SK-N-DZ (cell line): ENCODE data around the gene UNC5B.

Experiments
- DNase-seq: peaks from one replicate; pipeline ENCODE4 v3.0.0-alpha.2; 2015; ENCODE audit warnings: low spot score

Gene UNC5B

DNA sequence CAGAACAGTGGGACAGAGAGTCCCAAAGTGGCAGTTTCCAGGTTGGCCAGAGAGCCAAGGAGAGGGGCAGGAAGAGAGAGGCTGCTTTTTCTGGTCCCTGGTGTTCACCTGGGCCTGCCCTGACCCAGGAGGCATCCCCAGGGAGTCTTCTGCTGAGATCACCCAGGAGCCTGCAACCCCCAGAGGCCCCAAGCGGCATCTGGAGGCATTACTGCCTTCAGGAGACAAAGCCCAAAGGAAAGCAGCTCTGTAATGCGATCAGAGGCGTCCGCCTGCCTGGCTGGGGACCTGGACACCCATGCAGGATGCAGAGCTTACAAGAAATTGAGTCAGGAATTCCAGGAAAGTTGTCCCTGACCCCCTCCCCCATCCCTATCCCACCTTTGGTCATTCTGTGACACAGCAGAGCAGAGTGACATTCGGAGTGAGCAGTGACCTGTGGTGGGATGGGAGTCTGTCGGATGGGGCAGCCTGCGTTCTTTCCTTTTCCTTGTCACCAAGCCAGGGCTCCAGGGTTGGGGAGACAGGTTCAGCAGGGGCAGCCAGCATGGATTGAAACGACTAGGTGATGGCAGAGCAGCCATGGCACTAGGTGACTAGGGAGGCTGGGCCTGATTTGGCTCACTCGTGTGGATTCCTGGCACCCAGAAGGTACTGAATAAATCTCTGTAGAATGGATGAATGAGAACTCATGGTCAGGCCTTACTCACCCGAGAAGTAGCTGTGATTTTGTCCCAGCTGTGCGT lies 10.4 kb downstream of the UNC5B start:
- DNase-seq, result peak; percentile 84

DNA sequence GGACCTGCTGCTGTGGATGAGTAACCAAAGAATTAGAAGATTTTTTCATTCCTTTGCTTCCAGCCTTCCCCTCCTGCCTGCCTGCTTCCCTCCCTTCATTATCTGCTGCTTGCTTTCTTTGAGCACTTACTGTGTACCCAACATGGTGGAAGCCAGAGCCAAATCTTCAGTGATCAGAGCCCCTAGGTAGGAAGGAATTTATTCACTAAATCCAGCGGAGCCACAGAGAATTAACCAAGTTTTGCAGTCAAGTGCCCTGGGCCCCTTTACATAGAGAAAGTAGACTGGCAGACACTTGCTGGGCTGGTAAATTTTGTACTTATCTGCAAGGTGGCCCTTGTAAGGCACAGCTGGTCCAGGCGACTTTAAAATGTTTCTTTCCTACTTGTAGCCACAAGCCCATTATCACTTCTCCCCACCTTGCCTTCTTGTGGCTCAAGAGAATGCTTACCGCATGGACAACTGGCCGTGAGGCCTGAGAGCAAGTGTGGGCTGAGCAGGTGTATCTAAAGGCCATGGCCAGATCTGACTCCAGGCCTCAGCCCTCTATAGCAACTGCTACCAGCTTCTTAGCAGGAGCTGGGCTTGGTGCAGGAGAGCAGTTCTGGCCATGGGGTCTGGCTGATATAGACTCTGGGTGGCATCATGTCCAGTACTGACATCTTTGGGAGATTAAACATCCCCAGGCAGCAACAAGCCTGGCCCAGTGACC lies 11.1 kb downstream of the UNC5B start:
- DNase-seq, result no peak

- DNase-seq, result no peak
Observed at GRCh38 chr10:71225291-71226058, 13.1 kb downstream of the UNC5B start.

DNA sequence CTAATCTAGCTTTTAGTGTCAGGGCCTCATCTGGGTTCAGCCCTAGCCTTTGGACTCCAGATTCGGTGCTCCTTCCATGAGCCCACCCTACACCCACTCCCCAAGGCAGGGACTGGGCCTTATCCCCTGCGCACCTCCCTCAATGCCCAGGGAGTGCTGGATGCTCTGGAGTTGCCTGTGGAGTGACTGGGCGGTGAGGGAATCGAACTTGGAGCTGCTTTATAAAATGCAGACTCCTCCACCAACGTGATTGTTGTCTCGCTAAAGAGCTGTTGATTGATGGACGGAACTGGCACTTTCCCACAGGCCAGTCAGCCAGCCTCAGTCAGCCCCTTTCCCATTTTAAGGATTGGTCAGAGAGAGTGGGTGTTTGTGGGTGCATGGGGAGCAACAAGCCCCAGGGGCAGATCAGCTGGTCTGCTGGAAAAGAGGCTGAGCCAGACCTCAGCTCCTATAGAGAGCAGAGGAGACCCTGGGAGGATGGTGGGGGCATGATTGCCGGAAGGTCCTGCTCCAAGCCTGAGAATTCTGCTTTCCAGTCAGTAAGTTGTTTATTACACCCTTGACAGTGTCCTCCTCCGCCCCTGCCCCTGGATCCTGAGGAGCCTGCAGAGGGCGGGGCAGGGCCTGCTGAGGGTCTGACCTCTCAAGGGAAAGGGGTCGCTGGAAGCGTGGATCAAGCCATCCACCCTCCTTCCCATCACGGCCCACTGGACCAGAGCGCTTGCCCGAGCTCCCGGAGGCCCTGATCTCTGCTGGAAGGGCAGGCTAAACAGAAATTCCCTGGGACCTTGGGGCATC lies 16.7 kb downstream of the UNC5B start:
- DNase-seq, result no peak

- DNase-seq, result no peak
Observed at GRCh38 chr10:71229726-71230655, 17.6 kb downstream of the UNC5B start.

- DNase-seq, result no peak
Observed at GRCh38 chr10:71230656-71231025, 18.3 kb downstream of the UNC5B start.

- DNase-seq, result no peak
Observed at GRCh38 chr10:71231206-71231605, 18.8 kb downstream of the UNC5B start.

DNA sequence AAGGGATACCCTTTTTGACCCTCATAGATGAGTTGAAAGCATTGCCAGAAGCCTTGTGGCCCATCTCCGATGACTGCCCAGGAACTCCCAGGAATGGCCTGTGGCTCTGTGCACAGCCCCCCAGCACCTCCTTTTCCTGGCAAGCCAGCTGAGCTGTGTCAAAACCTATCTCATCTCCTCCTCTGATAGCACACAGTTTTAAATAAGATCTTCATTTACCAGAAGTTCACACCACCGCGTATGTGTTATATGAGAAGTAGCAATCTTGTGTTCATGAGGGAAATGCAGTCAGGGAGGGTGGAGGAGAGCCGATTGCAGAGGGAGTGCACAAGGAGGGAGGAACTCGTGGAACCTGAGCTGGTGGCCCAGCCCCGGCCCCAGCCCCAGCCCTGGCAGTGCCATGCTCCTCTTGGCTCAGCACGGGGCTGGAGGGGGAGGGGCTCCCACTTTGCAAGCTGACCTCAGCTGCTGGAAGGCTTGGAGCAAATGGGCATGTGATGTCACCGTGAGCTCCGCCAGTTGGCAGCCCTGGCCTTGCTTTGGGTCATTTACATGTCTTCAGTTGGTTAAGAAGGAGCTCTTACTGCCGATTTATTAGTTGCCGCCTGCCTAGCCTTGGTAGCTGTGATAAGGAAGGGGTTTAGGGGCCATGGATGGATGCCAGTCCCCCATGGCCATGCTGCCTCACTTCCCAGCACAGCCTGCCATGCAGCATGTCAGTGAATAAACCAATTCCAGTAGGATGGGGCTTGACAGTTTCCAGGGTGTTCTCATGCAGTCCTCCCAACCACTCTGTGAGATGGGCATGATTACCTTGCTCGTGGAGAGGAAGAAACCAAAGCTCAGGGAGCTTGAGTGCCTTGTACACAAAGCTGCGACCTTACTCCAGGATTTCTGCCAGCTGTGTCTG lies 20.0 kb downstream of the UNC5B start:
- DNase-seq, result no peak

GRCh38 chr10:71233482-71233892 lies 21.1 kb downstream of the UNC5B start:
- DNase-seq, result peak; percentile 44

DNA sequence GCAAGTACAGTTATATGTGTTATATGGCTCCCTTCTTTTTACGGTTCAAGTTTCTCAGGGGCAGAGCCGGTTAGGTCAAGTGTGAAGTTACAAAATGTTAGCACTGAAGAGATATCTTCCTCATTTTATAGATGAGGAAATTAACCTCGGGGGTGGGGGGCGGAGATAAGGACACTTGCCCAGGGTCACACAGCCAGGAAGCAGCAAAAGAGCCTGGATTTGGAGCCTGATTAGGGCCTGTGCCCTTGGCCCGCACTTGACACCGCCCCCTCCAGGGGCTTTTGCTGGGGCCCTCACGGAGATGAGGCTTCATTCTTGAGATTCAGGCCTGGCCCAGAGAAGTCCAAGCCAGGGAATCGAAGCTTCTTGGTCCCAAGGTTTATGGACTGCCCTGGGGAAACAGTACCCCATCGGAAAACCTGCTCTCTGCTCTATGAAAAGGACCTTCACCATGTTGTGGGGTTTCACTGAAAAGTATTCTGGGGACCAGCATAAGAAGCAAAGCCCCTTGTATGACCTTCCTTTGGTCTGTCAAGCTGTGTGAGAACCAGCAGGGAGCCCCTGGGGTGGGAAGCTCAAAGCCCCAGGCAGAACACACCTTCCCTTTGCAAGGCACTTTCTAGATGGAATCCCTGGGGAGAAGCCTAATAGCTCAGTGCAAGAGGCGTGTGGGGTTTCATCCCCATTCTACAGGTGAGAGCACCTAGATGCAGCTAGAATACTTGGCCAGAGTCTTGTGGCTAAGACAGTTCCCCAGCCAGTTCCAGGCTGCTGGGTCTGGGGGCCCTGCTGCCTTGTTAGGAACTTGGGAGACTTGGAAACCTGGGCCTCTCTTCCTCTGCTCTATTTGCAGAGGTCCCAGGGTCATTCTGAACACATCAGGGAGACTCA lies 21.9 kb downstream of the UNC5B start:
- DNase-seq, result no peak

DNA sequence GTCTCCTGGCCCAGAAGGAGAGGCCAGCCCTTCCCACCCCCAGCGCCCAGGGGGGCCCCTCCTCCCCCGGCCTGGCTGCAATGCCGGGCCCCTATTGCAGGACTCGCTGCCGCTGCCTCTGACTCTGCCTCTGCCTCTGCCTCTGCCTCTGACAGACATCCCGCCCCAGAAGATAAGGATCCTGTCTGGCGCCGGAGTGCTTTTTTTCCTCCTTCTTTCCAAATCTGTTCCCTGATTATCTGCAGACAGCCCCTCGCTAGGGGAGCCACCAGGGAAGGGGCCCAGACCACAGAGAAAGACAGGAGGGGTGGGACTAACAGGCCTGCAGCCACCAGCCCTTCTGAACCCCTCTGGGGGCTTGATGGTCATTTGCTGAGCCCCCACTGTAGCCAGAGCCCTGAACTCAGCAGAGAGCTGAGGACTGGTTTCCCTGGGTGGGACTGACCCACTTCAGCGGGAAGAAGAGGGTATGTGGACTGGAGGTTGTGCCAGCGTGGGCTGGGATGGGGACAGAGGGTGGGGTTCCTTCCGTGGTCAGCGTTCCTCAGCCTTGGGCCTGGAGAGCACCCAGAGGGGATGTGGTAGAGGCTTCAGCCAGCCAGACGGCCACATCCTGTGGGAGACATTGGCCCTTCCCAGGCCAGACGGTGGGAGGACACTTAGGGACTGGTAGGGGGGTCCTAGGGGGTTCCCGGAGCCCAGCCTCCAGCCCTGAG lies 22.8 kb downstream of the UNC5B start:
- DNase-seq, result peak; percentile 95

DNA sequence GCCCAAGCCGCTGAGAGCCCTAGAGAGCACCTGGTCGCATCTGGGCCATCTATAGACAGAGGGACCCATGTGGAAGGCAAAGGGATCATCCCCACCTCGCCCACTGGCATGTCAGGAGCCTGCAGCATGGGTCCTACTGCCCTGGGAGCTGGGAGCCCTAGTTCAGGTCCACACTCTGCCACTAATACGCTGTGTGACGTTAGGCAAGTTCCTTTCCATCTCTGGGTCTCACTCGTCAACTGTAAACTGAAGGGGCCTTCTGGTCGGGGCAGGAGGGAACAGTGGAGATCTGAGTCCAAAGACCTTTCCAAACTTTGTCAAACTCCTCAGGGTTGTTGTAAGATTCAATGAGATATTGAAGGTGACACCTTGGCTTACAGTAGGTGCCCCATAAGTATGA lies 23.4 kb downstream of the UNC5B start:
- no peak for DNase-seq

GRCh38 chr10:71236286-71236685 lies 23.9 kb downstream of the UNC5B start:
- DNase-seq, result peak; percentile 38

DNA sequence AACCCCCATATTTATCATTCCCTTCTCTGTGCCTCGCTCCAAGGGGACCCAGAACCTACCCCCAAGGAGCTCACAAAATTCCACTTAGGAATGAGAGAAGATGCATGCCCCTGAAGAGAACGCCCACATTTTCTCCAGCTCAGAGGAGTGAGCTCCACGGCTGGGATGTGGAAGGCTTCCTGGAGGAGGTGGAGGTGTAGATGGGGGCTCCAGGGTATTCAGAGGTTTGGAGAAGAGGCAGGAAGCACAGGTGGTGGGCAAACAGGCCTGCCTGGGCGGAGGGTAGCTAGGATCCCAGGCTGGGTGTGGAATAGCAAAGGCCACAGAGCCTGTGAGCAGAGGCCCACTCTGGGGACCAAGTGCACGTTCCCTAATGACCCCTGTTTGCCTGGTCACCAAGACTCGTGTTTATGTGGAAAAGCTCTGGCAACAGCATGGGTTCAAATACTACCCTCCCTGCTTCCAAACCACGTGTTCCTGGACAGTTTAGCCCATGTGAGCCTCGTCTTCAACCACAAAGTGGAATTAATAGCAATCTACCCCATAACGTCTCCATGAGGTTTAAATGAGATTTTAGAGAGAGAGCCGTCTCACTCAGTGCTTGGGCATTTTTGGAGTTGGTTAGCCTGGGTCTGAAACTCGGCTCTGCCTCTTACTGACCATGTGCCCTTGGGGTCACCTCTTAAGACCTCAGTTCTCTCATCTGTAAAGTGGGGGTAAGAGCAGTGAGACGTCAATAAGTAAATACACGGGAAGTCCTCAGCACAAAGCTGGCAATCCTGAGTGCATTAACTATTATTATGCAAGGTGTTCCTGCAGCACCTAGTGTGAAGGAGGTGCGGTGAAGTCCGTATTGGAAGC lies 24.7 kb downstream of the UNC5B start:
- DNase-seq, result no peak

- DNase-seq, result no peak
Observed at GRCh38 chr10:71237843-71238623, 25.7 kb downstream of the UNC5B start.

- no peak for DNase-seq
Observed at GRCh38 chr10:71238626-71239025, 26.3 kb downstream of the UNC5B start.
